HCT116 (cell line): ENCODE results near the gene FAM13A. TPM values are rescaled to one million over a fixed set of nuclear protein-coding genes. Genes with fewer than 3 reads are reported as not detected.

Experiments
- ATAC-seq: fragments of 200-7000 bp; cut with Tn5 transposase; 2 replicates; pipeline ENCODE4 v1.9.1; 2020; ENCODE audit warnings: mild to moderate bottlenecking, moderate library complexity
- BruUV-seq: library from RNA; stranded (reverse); fragments of 400-500 nt; replicated peaks from 2 replicates; lab custom pipeline; 2021; lab: Mats Ljungman, UMichigan
- CTCF ChIA-PET: fragments of 300-600 bp; sonication (Branson Sonifier 250); formaldehyde crosslinking; loops from one replicate; lab custom pipeline; 2021; ENCODE audit warnings: antibody characterized with exemption; lab: Charles Lee
- POLR2A ChIA-PET: fragments of 300-600, 350-600 bp; sonication (Branson Sonifier 250); formaldehyde crosslinking; loops from one replicate; lab custom pipeline; 2021; ENCODE audit warnings: antibody characterized with exemption; lab: Charles Lee
- RAD21 ChIA-PET, 2 experiments: fragments of 300-600 bp; sonication (Branson Sonifier 250); formaldehyde crosslinking; loops; one replicate each; lab custom pipeline; 2023; ENCODE audit warnings: low total read pairs in 2 of 2; ENCODE audit not compliant: uncharacterized antibody in 2 of 2, unreplicated experiment in 2 of 2, low non-redundant PET in 1 of 2; lab: Charles Lee
- DNase-seq: peaks from one replicate; pipeline ENCODE4 v3.0.0-alpha.2; 2010; ENCODE audit warnings: low read depth, low spot score
- H2AFZ ChIP-seq: fragments of 200-600 bp; shearing (Covaris generic), sonication (generic); 2 replicates; pipeline ENCODE4 v1.6.1; 2017; ENCODE audit warnings: low read depth, mixed run types, mixed read lengths, antibody characterized with exemption, low read length; ENCODE audit not compliant: poor library complexity, severe bottlenecking
- H3K27ac ChIP-seq: 2 replicates; pipeline ENCODE4 v1.5.1; 2012; ENCODE audit warnings: low read depth, low read length
- H3K27me3 ChIP-seq: fragments of 200-600 bp; sonication (generic); 2 replicates; pipeline ENCODE4 v1.6.1; 2016; ENCODE audit warnings: mixed run types, low read length, mixed read lengths; ENCODE audit not compliant: insufficient read depth
- H3K36me3 ChIP-seq, 2 experiments: fragments of 200-500 bp in 1 of 2; fragments of 200-600 bp in 1 of 2; sonication (Bioruptor generic) in 1 of 2; sonication (generic) in 1 of 2; 2 replicates each; pipeline versions ENCODE4 v1.5.1 to v1.6.1; 2014 to 2016; ENCODE audit warnings: low read length in 2 of 2, inconsistent platforms in 1 of 2, mixed read lengths in 1 of 2, mixed run types in 1 of 2; ENCODE audit not compliant: insufficient read depth in 2 of 2, control insufficient read depth in 1 of 2
- H3K4me1 ChIP-seq, 2 experiments: fragments of 200-600 bp in 1 of 2; sonication (generic) in 1 of 2; 2 replicates each; pipeline versions ENCODE4 v1.5.1 to v1.6.1; 2012 to 2017; ENCODE audit warnings: low read length in 2 of 2, inconsistent platforms in 1 of 2, mild to moderate bottlenecking in 1 of 2, mixed read lengths in 1 of 2, mixed run types in 1 of 2, moderate library complexity in 1 of 2; ENCODE audit not compliant: insufficient read depth in 2 of 2, control insufficient read depth in 1 of 2
- H3K4me2 ChIP-seq: fragments of 200-600 bp; sonication (generic); 2 replicates; pipeline ENCODE4 v1.6.1; 2017; ENCODE audit warnings: mixed run types, low read length, mixed read lengths
- H3K4me3 ChIP-seq, 2 experiments: fragments of 200-600 bp in 1 of 2; sonication (generic) in 1 of 2; replicated peaks in 1 of 2; 2 replicates each; pipeline ENCODE4 v1.5.1; 2011 to 2016; ENCODE audit warnings: low read length in 2 of 2, control low read depth in 1 of 2, low read depth in 1 of 2, mild to moderate bottlenecking in 1 of 2, mixed read lengths in 1 of 2, mixed run types in 1 of 2
- H3K79me2 ChIP-seq: fragments of 200-600 bp; sonication (generic); 2 replicates; pipeline ENCODE4 v1.6.1; 2017; ENCODE audit warnings: mild to moderate bottlenecking, mixed run types, low read length, moderate library complexity, mixed read lengths; ENCODE audit not compliant: insufficient read depth
- H3K9ac ChIP-seq: fragments of 200-600 bp; sonication (generic); 2 replicates; pipeline ENCODE4 v1.6.1; 2016; ENCODE audit warnings: low read length, mixed read lengths
- H3K9me2 ChIP-seq: fragments of 200-600 bp; sonication (generic), shearing (Covaris generic); 2 replicates; pipeline ENCODE4 v1.6.1; 2017; ENCODE audit warnings: mixed run types, mild to moderate bottlenecking, moderate library complexity; ENCODE audit not compliant: insufficient read depth
- H3K9me3 ChIP-seq, 2 experiments: fragments of 200-500 bp in 1 of 2; fragments of 200-600 bp in 1 of 2; sonication (Bioruptor generic) in 1 of 2; sonication (generic) in 1 of 2; 2 replicates each; pipeline ENCODE4 v1.6.1; 2014 to 2017; ENCODE audit warnings: low read length in 2 of 2, mixed read lengths in 2 of 2, inconsistent platforms in 1 of 2, low read depth in 1 of 2, mild to moderate bottlenecking in 1 of 2, mixed run types in 1 of 2, moderate library complexity in 1 of 2; ENCODE audit not compliant: control insufficient read depth in 1 of 2, insufficient read depth in 1 of 2
- H4K20me1 ChIP-seq: fragments of 200-600 bp; sonication (generic), shearing (Covaris generic); 2 replicates; pipeline ENCODE4 v1.6.1; 2017; ENCODE audit warnings: mixed run types, mild to moderate bottlenecking, moderate library complexity; ENCODE audit not compliant: insufficient read depth
- CBX3 ChIP-seq: IDR thresholded peaks from 2 replicates; pipeline ENCODE4 v1.6.1; 2012; ENCODE audit warnings: low read depth
- EGR1 ChIP-seq: IDR thresholded peaks from 2 replicates; pipeline ENCODE4 v1.6.1; 2012; ENCODE audit warnings: low read depth
- FOSL1 ChIP-seq: IDR thresholded peaks from 2 replicates; pipeline ENCODE4 v1.6.1; 2012; ENCODE audit warnings: low read depth
- JUND ChIP-seq: IDR thresholded peaks from 2 replicates; pipeline ENCODE4 v1.6.1; 2012
- RAD21 ChIP-seq: IDR thresholded peaks from 2 replicates; pipeline ENCODE4 v1.6.1; 2012; ENCODE audit warnings: low read depth, mild to moderate bottlenecking
- SRF ChIP-seq: IDR thresholded peaks from 2 replicates; pipeline ENCODE4 v1.6.1; 2012; ENCODE audit warnings: low read depth
- ZFX ChIP-seq: fragments of 450-650 bp; IDR thresholded peaks from 2 replicates; pipeline ENCODE4 v1.6.1; 2017
- ZNF274 ChIP-seq: fragments of 200-500 bp; sonication (Bioruptor generic); IDR thresholded peaks from 2 replicates; pipeline ENCODE4 v1.6.1; 2014; ENCODE audit warnings: mild to moderate bottlenecking, low read depth, low read length, inconsistent platforms
- intact Hi-C: fragments of 100-400 bp; cut with micrococcal nuclease; formaldehyde crosslinking; loops from 2 replicates; pipeline ENCODE4 v1.10.0; 2022
- total RNA-seq: library from RNA; stranded (reverse); gene quantifications from one replicate; pipeline ENCODE4 v1.2.1, GENCODE V29; 2021; ENCODE audit not compliant: unreplicated experiment

Gene FAM13A
- total RNA-seq, 1 experiment from 2014 or later, result 17.2 TPM

GRCh38 chr4:89105726-89106125, 48.7 kb upstream of the FAM13A start:
- RAD21 ChIA-PET, result no interaction called here
- H3K4me2 ChIP-seq, result no peak overlapping the region
- H3K27ac ChIP-seq, result no peak overlapping the region
- intact Hi-C loops, result no loop called here
- H3K9me2 ChIP-seq, result no peaks in the 10 kb centered on the region
- H3K27me3 ChIP-seq, result no peaks in the 10 kb centered on the region
- H3K4me1 ChIP-seq, result peaks cover 0 to under 1% of the 10 kb centered on the region in 2 experiments; a peak in 1 of 4 replicates
- H3K36me3 ChIP-seq, result no peaks in the 10 kb centered on the region
- TF ChIP-seq RAD21 (no peak), JUND (no peak), SRF (no peak)
- TF ChIP-seq, all 23 proteins: peak for 0
- ChIA-PET POLR2A (no interaction called here), CTCF (no interaction called here)
- H2AFZ ChIP-seq, result no peak overlapping the region
- no peaks in the 10 kb centered on the region for H4K20me1 ChIP-seq
- H3K4me3 ChIP-seq, result no peak overlapping the region
- H3K9me3 ChIP-seq, result no peaks in the 10 kb centered on the region
- H3K9ac ChIP-seq, result no peak overlapping the region
- no TSS peak for BruUV-seq
- ATAC-seq, result no peak
- H3K79me2 ChIP-seq, result no peaks in the 10 kb centered on the region
- DNase-seq, result no peak

- no peak for ATAC-seq
- BruUV-seq, result no TSS peak
- no peaks in the 10 kb centered on the region for H4K20me1 ChIP-seq
- H3K27ac ChIP-seq, result no peak overlapping the region
- no peaks in the 10 kb centered on the region for H3K27me3 ChIP-seq
- no peaks in the 10 kb centered on the region for H3K4me1 ChIP-seq
- no peak overlapping the region for H2AFZ ChIP-seq
- no peak for DNase-seq
- no peak overlapping the region for H3K4me3 ChIP-seq
- ChIA-PET POLR2A (no interaction called here), RAD21 (no interaction called here), CTCF (no interaction called here)
- H3K36me3 ChIP-seq, result no peaks in the 10 kb centered on the region
- no peak overlapping the region for H3K4me2 ChIP-seq
- TF ChIP-seq RAD21 (no peak), ZNF274 (no peak), FOSL1 (no peak), EGR1 (no peak), JUND (no peak), CBX3 (no peak), ZFX (no peak)
- TF ChIP-seq, all 23 proteins: peak for 0
- Histone ChIP-seq H3K79me2 (no peaks in the 10 kb centered on the region), H3K9me3 (no peaks in the 10 kb centered on the region), H3K9me2 (no peaks in the 10 kb centered on the region), H3K9ac (no peak overlapping the region)
- intact Hi-C loops, result no loop called here
Measured at GRCh38 chr4:89101256-89102161, 44.5 kb upstream of the FAM13A start.
